ENCODE results near the gene OR1F1. TPM values are rescaled to one million over a fixed set of nuclear protein-coding genes. Genes with fewer than 3 reads are reported as not detected.

The OR1F1 gene
- total and polyA plus RNA-seq, 2 experiments from 2014 or later: 0.38 TPM; not detected in 1

- TF ChIP-seq CTCF (conservative IDR thresholded peaks at IDR 0.05; ENCODE audit: low read depth in 2 of 2) (no peak), ETS1 (IDR thresholded peaks at IDR 0.05) (no peak), EZH2phosphoT487 (IDR thresholded peaks at IDR 0.05; ENCODE audit: unreplicated experiment) (no peak), REST (IDR thresholded peaks at IDR 0.05; ENCODE audit: unreplicated experiment) (no peak), JUNB (IDR thresholded peaks at IDR 0.05; ENCODE audit: unreplicated experiment) (no peak), CREB1 (CRISPR knock-in tag; IDR thresholded peaks at IDR 0.05; ENCODE audit: low read depth) (no peak), POLR2AphosphoS5 (IDR thresholded peaks at IDR 0.05; ENCODE audit: low read depth) (no peak), NANOG (IDR thresholded peaks at IDR 0.05; ENCODE audit: borderline replicate concordance) (no peak)
Measured at GRCh38 chr16:3142770-3143169, 45.2 kb upstream of the OR1F1 start (continued).

GRCh38 chr16:3143189-3143588, 44.8 kb upstream of the OR1F1 start:
- no peak overlapping the region for H3K27ac Mint-ChIP-seq
- Histone ChIP-seq H3K27me3 (ENCODE audit: insufficient read depth) (peaks cover 7% of the 10 kb centered on the region), H3K79me2 (replicated peaks; ENCODE audit: insufficient read depth) (no peaks in the 10 kb centered on the region), H3K4me3 (no peak overlapping the region), H4K20me1 (replicated peaks; ENCODE audit: insufficient read depth) (no peaks in the 10 kb centered on the region), H2AFZ (no peak overlapping the region), H3K36me3 (ENCODE audit: insufficient read depth) (no peaks in the 10 kb centered on the region; the same call in 1 of the 2 replicates), H3K9me2 (ENCODE audit: insufficient read depth) (no peaks in the 10 kb centered on the region), H3K4me1 (ENCODE audit: insufficient read depth) (no peaks in the 10 kb centered on the region), H3K27ac (ENCODE audit: low read depth) (no peak overlapping the region), H3K4me2 (no peak overlapping the region), H3F3A (replicated peaks; ENCODE audit: low read depth) (0 out of 2 replicates have a peak, but pooled peaks cover 5% of the 10 kb centered on the region)
- ATAC-seq (no peak), DNase-seq (ENCODE audit: low spot score) (no peak)
- peaks cover 19% of the 10 kb centered on the region for H3K27me3 Mint-ChIP-seq (ENCODE audit: insufficient read depth, low read depth, poor library complexity)
- peaks cover 5% of the 10 kb centered on the region; the same call in 1 of the 3 replicates for H3K4me1 Mint-ChIP-seq
- H3K4me3 Mint-ChIP-seq: no peak overlapping the region
- H3K36me3 Mint-ChIP-seq (ENCODE audit: low read depth): peaks cover 6% of the 10 kb centered on the region
- TF ChIP-seq JUNB (IDR thresholded peaks at IDR 0.05; ENCODE audit: unreplicated experiment) (no peak), CREB1 (CRISPR knock-in tag; IDR thresholded peaks at IDR 0.05; ENCODE audit: low read depth) (no peak), CTCF (conservative IDR thresholded peaks at IDR 0.05; ENCODE audit: low read depth in 2 of 2) (no peak), ZNF331 (CRISPR knock-in tag; IDR thresholded peaks at IDR 0.05; ENCODE audit: low read depth) (no peak), EZH2 (IDR thresholded peaks at IDR 0.05; ENCODE audit: low read depth, unreplicated experiment) (no peak), EZH2phosphoT487 (IDR thresholded peaks at IDR 0.05; ENCODE audit: unreplicated experiment) (no peak), STAT1 (IDR thresholded peaks at IDR 0.05; ENCODE audit: unreplicated experiment) (no peak), ZNF114 (CRISPR knock-in tag; IDR thresholded peaks at IDR 0.05) (no peak), REST (IDR thresholded peaks at IDR 0.05; ENCODE audit: unreplicated experiment) (no peak), ETS1 (IDR thresholded peaks at IDR 0.05) (no peak), NANOG (IDR thresholded peaks at IDR 0.05; ENCODE audit: borderline replicate concordance) (no peak)
- peaks cover 3% of the 10 kb centered on the region; the same call in 2 of the 3 replicates for H3K9me3 Mint-ChIP-seq
